K562 (cell line): Measurements from ENCODE around the gene STC2. TPM values are rescaled to one million over a fixed set of nuclear protein-coding genes. Genes with fewer than 3 reads are reported as not detected.
A peak's percentile ranks its signal among the peaks of the same experiment; 100 is the strongest.

Source experiments
- ATAC-seq: fragments of 200-7000 bp; cut with Tn5 transposase; 3 replicates; pipeline ENCODE4 v1.9.1; 2020; ENCODE audit warnings: moderate library complexity
- BruUV-seq: library from RNA; stranded (reverse); fragments of 400-500 nt; replicated peaks from 2 replicates; lab custom pipeline; 2021; lab: Mats Ljungman, UMichigan
- CTCF ChIA-PET: fragments of 300-600 bp; formaldehyde crosslinking; extraction: SDS; loops from one replicate; lab custom pipeline; 2021; ENCODE audit warnings: low intra/inter-chr PET ratio; lab: Yijun Ruan, JAX
- POLR2A ChIA-PET: fragments of 300-600, 350-650 bp; sonication (Branson Sonifier 250); formaldehyde crosslinking; extraction: SDS; loops from one replicate; lab custom pipeline; 2021; ENCODE audit warnings: antibody characterized with exemption, inconsistent platforms; lab: Yijun Ruan, JAX
- DNase-seq, 4 experiments: peaks; one replicate each; pipeline versions ENCODE4 v3.0.0 to v3.0.0-alpha.2; 2011 to 2018; ENCODE audit warnings: low spot score in 3 of 4, mixed read lengths in 3 of 4; ENCODE audit errors: extremely low read depth in 1 of 4
- FAIRE-seq: peaks from 2 replicates; lab custom pipeline; 2011; peaks lifted over from hg19 to GRCh38; lab: Jason Lieb, UNC
- H2AFZ ChIP-seq: 2 replicates; pipeline ENCODE4 v1.6.0; 2011; ENCODE audit warnings: low read depth, low read length, control low read depth, inconsistent platforms
- H3K27ac ChIP-seq: fragments of 200-600 bp; 3 replicates; pipeline ENCODE4 v1.8.0; 2011; ENCODE audit warnings: low read depth, mild to moderate bottlenecking, control low read depth, inconsistent platforms, low read length, moderate library complexity, mixed read lengths; ENCODE audit errors: extremely low read depth
- H3K27me3 ChIP-seq, 2 experiments: fragments of 300-600 bp in 1 of 2; 2 replicates in 1 of 2; 3 replicates in 1 of 2; pipeline versions ENCODE4 v1.6.0 to v1.8.0; 2011; ENCODE audit warnings: inconsistent platforms in 2 of 2, low read length in 2 of 2, mild to moderate bottlenecking in 1 of 2, mixed read lengths in 1 of 2, moderate library complexity in 1 of 2; ENCODE audit not compliant: control insufficient read depth in 2 of 2, insufficient read depth in 2 of 2
- H3K36me3 ChIP-seq: fragments of 300-600 bp; 3 replicates; pipeline ENCODE4 v1.8.0; 2011; ENCODE audit warnings: mild to moderate bottlenecking, low read length, inconsistent platforms; ENCODE audit not compliant: control insufficient read depth, insufficient read depth
- H3K4me1 ChIP-seq, 2 experiments: fragments of 200-600 bp in 1 of 2; replicated peaks in 1 of 2; 2 replicates in 1 of 2; 3 replicates in 1 of 2; pipeline versions ENCODE4 v1.5.1 to v1.8.0; 2011; ENCODE audit warnings: inconsistent platforms in 2 of 2, low read length in 2 of 2, mild to moderate bottlenecking in 1 of 2, mixed read lengths in 1 of 2, moderate library complexity in 1 of 2; ENCODE audit not compliant: control insufficient read depth in 2 of 2, insufficient read depth in 2 of 2
- H3K4me2 ChIP-seq: 2 replicates; pipeline ENCODE4 v1.6.1; 2011; ENCODE audit warnings: low read length, control low read depth, inconsistent platforms, mixed read lengths; ENCODE audit not compliant: insufficient read depth
- H3K4me3 ChIP-seq: fragments of 200-600 bp; sonication (generic), shearing (Covaris generic); 2 replicates; pipeline ENCODE4 v1.5.1; 2016; ENCODE audit warnings: control low read depth, inconsistent platforms
- H3K79me2 ChIP-seq: fragments of 200-600 bp; 3 replicates; pipeline ENCODE4 v1.8.0; 2011; ENCODE audit warnings: low read length, inconsistent platforms; ENCODE audit not compliant: control insufficient read depth, insufficient read depth
- H3K9ac ChIP-seq, 2 experiments: 2 replicates each; pipeline versions ENCODE4 v1.6.0 to v1.6.1; 2011; ENCODE audit warnings: low read depth in 2 of 2, low read length in 2 of 2, control low read depth in 1 of 2, inconsistent platforms in 1 of 2, mild to moderate bottlenecking in 1 of 2, mixed read lengths in 1 of 2; ENCODE audit not compliant: insufficient read depth in 1 of 2
- H3K9me1 ChIP-seq: one replicate; pipeline ENCODE4 v1.6.0; 2011; ENCODE audit warnings: inconsistent platforms, mild to moderate bottlenecking, low read length, moderate library complexity; ENCODE audit not compliant: control insufficient read depth, insufficient read depth
- H3K9me3 ChIP-seq: replicated peaks from 2 replicates; pipeline ENCODE4 v1.5.1; 2011; ENCODE audit warnings: low read depth, low read length, inconsistent platforms; ENCODE audit not compliant: control insufficient read depth, insufficient read depth
- H4K20me1 ChIP-seq: replicated peaks from 2 replicates; pipeline ENCODE4 v1.6.1; 2011; ENCODE audit warnings: low read length, inconsistent platforms, mixed read lengths; ENCODE audit not compliant: control insufficient read depth, insufficient read depth
- DNMT1 ChIP-seq: fragments of 450-650 bp; IDR thresholded peaks from 2 replicates; pipeline ENCODE4 v1.6.1; 2016; ENCODE audit warnings: antibody characterized with exemption, mild to moderate bottlenecking
- E2F1 ChIP-seq: sonication (generic); formaldehyde crosslinking; IDR thresholded peaks from 2 replicates; pipeline ENCODE4 v1.8.1; 2023; ENCODE audit warnings: mild to moderate bottlenecking, missing genetic modification reagents, moderate library complexity
- MTF1 ChIP-seq: fragments of 250-450 bp; sonication (Bioruptor Pico); IDR thresholded peaks from 2 replicates; pipeline ENCODE4 v1.9.0; 2021; ENCODE audit warnings: moderate library complexity, mild to moderate bottlenecking, inconsistent platforms, borderline replicate concordance
- SIX5 ChIP-seq, 2 experiments: IDR thresholded peaks; 2 replicates each; pipeline ENCODE4 v1.6.1; 2011; ENCODE audit warnings: low read length in 2 of 2, borderline replicate concordance in 1 of 2, low read depth in 1 of 2, mild to moderate bottlenecking in 1 of 2, moderate library complexity in 1 of 2; ENCODE audit not compliant: insufficient read depth in 1 of 2
- ZBTB11 ChIP-seq, 3 experiments: fragments of 200-800 bp in 1 of 3; fragments of 250-450 bp in 1 of 3; fragments of 450-650 bp in 1 of 3; sonication (Bioruptor Pico) in 1 of 3; sonication (Bioruptor generic) in 1 of 3; formaldehyde crosslinking in 1 of 3; IDR thresholded peaks; 2 replicates each; pipeline versions ENCODE4 v1.6.1 to v1.8.0; 2016 to 2022; ENCODE audit warnings: mild to moderate bottlenecking in 2 of 3, missing genetic modification characterization in 2 of 3, missing compliant biosample characterization in 1 of 3, moderate library complexity in 1 of 3
- WGBS: fragments of 100-300 bp; shearing (Covaris generic); methylation state at CpG from one replicate; pipeline ENCODE4 v1.1.6; 2016; ENCODE audit warnings: low coverage, mixed read lengths; ENCODE audit not compliant: insufficient coverage; ENCODE audit errors: missing lambda C conversion rate; 5-methylcytosine and 5-hydroxymethylcytosine counted together
- in situ Hi-C: fragments of 300-500 bp; cut with MboI; formaldehyde crosslinking; loops from 4 replicates; pipeline ENCODE4 v1.15.0; 2018; ENCODE audit warnings: inconsistent platforms, mixed read lengths
- intact Hi-C: fragments of 100-400 bp; cut with micrococcal nuclease; formaldehyde crosslinking; loops from 2 replicates; pipeline ENCODE4 v1.14.2; 2022
- polyA plus RNA-seq, 8 experiments: library from polyadenylated mRNA; depleted of rRNA in 4 of 8; stranded (reverse) in 5 of 8; unstranded in 3 of 8; fragments of >200 nt; fragmentation: Nextera tagmentation in 2 of 8; fragmentation: Illumina TruSeq in 1 of 8; extraction: Ambion mirVana in 2 of 8; extraction: Trizol in 1 of 8; gene quantifications; 2 replicates each; pipeline versions ENCODE4 v1.2.1 to v1.2.3, GENCODE V29; 2011 to 2014; ENCODE audit warnings: inconsistent platforms in 1 of 8, missing spikeins in 1 of 8
- total RNA-seq, 7 experiments: library from RNA; depleted of rRNA in 6 of 7; stranded (reverse); fragments of >200 nt in 6 of 7; fragmentation: Illumina TruSeq in 2 of 7; extraction: Trizol in 2 of 7; gene quantifications; 2 replicates each; pipeline versions ENCODE4 v1.2.1 to v1.2.3, GENCODE V29; 2011 to 2021; ENCODE audit warnings: low replicate concordance in 1 of 7

Gene STC2
- total and polyA plus RNA-seq, 9 of the 15 experiments (the other 6 are each of a cell fraction or from before 2014, with no cell fraction given): 0.62 to 31.7 (median 7.4) TPM

GRCh38 chr5:173299820-173300219 lies 28.4 kb downstream of the STC2 start (continued):
- TF ChIP-seq DNMT1: no peak
- TF ChIP-seq MTF1 (CRISPR knock-in tag): no peak
- TF ChIP-seq SIX5 (IDR thresholded peaks at IDR 0.05; ENCODE audit: borderline replicate concordance in 1 of 2, insufficient read depth in 1 of 2, low read depth in 1 of 2, low read length in 2 of 2): no peak

- Histone ChIP-seq H3K4me2 (no peak overlapping the region), H3K27me3 (peaks cover 0 to 10% of the 10 kb centered on the region in 2 experiments; a peak in 1 of 5 replicates)
These were observed 29.8 kb downstream of the STC2 start for GRCh38 chr5:173298213-173298926.

More at GRCh38 chr5:173298213-173298926, 29.8 kb downstream of the STC2 start:
- H2AFZ ChIP-seq: peak overlapping the region; percentile 43; the same call in 1 of the 2 replicates
- FAIRE-seq (no peak), ATAC-seq (no peak), DNase-seq (no peak)
- CTCF ChIA-PET: interaction anchor here (0.8 kb wide), 1 partner anchor 30 kb away, joined by 3 read pairs; the partner anchor contains the start of gene STC2
- no peaks in the 10 kb centered on the region for H3K79me2 ChIP-seq
- BruUV-seq: no TSS peak
- POLR2A ChIA-PET: interaction anchor here (1.0 to 1.2 kb wide), 2 partner anchors 30 to 34 kb away, joined by 4 to 5 read pairs; partner anchors contain the start of gene STC2
- 46% methylated on average over 18 of the region's 19 CpGs for WGBS
- H4K20me1 ChIP-seq: 0 out of 2 replicates have a peak, but pooled peaks cover 3% of the 10 kb centered on the region
- in situ Hi-C loops (no loop called here), intact Hi-C loops (no loop called here)
- no peak overlapping the region for H3K27ac ChIP-seq
- H3K4me3 ChIP-seq: no peak overlapping the region
- H3K9ac ChIP-seq: no peak overlapping the region; a peak in 1 of 4 replicates
- no peaks in the 10 kb centered on the region for H3K9me3 ChIP-seq
- TF ChIP-seq E2F1 (CRISPR knock-in tag): no peak
- no peak for TF ChIP-seq ZBTB11 (CRISPR knock-in tag; IDR thresholded peaks at IDR 0.05)
- no peaks in the 10 kb centered on the region for H3K36me3 ChIP-seq
- H3K4me1 ChIP-seq: peaks cover 23 to 31% of the 10 kb centered on the region in 2 experiments
- no peaks in the 10 kb centered on the region for H3K9me1 ChIP-seq
